Measurements from ENCODE around the gene SFMBT2.

SFMBT2 gene

GRCh38 chr10:7121154-7121797 is 289.6 kb downstream of the SFMBT2 start:
- DNase-seq = no peak

DNA sequence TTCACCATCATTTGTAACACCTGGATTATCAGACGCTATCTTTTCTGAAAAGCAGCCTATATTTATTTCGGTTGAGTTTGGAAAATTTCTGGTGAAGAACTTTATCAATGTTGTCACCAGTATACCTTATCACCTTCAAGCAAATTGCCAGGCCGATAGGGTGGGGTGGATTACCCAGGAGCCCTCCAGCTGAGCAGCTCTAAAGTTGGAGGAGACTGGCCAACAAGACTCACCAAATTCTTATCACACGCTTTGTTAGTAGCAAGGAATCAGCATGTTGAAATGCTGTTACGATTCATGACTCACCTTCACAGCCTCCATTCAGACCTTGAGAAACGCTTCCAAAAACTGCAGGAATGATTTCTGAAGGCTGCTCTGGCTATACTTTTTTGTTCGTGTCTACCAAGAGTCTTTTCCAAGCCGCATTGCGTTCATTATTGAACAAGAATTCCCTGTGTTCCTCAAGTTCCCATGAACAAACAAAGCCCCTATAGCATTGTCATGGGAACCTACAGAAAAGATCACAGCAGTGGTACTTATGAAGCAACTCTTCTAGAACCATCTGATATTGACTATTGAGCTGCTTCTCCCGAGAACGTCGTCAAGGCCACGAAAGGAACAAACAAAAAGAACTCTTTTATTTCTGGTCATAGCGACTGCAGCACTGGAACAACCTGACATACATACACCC is 291.4 kb downstream of the SFMBT2 start:
- DNase-seq = no peak

DNA sequence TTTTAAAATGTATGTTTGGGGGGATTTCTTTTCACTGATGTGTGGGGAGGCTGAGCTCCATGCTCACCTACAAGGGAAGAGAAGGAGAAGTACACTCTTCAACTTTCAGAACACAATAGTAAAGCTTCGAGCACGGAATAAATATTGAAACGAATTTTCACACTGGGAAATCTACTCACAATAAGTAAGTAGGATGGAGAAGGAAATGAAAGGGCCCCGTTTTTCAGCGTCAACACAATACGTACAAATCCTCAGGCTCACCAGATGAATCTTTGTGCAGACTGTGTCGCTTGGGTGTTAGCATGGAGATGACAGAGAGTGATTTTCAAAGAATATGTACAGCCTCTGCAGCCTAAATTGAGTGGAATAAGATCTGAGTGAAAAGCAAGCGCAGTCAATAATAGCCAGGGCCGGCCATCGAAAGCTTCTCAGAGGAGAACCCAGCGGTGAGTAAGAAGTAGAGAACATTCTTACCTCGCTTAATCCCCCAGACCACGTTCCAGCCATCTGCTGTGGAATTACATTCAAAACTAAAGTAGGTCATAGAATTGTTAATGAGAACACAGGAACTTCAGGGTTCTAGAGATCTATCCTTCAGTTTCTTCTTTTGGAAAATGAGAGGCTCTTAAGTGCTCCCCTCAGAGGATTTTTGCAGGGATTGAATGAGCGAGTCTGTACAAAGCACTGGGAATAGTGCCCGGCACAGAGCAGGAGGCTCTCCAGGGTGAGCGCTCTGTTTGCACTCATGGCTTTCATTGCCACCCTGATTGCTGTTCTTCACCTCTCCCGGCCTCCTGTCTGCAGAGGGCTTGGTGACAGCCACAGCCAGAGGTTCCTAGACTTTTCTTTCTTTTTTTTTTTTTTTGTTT is 292.8 kb downstream of the SFMBT2 start:
- no peak for DNase-seq

GRCh38 chr10:7117177-7117799 is 293.5 kb downstream of the SFMBT2 start:
- no peak for DNase-seq

- DNase-seq = no peak
Observed at GRCh38 chr10:7111561-7111960, 299.3 kb downstream of the SFMBT2 start.

- no peak for DNase-seq
Observed at GRCh38 chr10:7111089-7111488, 299.7 kb downstream of the SFMBT2 start.

Measured in NCI-H1694 (cell line).